Measurements from ENCODE around the gene CDYL. TPM values are rescaled to one million over a fixed set of nuclear protein-coding genes. Genes with fewer than 3 reads are reported as not detected.

The CDYL gene, protein sequence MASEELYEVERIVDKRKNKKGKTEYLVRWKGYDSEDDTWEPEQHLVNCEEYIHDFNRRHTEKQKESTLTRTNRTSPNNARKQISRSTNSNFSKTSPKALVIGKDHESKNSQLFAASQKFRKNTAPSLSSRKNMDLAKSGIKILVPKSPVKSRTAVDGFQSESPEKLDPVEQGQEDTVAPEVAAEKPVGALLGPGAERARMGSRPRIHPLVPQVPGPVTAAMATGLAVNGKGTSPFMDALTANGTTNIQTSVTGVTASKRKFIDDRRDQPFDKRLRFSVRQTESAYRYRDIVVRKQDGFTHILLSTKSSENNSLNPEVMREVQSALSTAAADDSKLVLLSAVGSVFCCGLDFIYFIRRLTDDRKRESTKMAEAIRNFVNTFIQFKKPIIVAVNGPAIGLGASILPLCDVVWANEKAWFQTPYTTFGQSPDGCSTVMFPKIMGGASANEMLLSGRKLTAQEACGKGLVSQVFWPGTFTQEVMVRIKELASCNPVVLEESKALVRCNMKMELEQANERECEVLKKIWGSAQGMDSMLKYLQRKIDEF
- 16.8 and 23.2 TPM in 2 replicates for total RNA-seq (2014; rRNA removed; shearing (Covaris generic))

DNA sequence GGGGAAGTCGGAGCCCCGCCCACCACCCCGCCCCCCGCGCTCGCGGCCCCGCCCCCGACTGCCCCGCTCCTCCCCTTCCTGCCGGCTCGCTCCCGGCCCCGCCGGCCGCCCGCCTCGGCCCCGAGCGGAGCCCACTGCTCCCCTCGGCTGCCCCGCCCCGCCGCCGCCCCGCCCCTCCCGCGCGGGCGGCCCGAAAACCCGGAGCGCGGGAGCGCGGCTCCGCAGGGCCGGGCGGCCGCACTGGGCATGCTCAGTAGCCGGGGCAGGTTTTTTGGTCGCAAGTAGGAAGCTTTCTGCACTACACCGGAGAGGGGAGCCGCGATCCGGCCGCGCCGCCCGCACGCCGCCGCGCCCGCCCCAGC, at the start of gene CDYL:
CDYL (plus strand) TSS at position 274 of the 362 bp plus-strand sequence. CDS start 380 bp downstream, outside the sequence.
- peak; percentile 85 for DNase-seq (ENCODE audit: low read depth)

DNA sequence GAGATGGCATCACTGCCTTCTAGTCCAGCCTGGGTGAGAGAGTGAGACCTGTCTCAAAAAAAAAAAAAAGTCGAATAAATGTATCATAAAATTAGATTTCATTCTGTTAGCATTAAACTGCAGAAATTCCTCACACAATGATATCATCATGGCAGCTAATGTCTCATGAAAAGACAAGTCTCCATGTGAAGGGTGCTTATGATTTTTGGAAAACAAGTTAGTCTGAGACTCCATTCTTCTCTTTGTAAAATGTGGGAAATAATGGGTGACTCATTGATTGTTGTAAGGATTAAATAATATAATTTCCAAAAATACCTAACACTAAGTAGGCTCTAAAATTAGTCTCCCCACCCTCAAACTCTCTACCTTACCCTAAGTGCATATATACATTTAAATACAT, 49.6 kb upstream of the CDYL start:
- DNase-seq (ENCODE audit: low read depth): no peak

DNA sequence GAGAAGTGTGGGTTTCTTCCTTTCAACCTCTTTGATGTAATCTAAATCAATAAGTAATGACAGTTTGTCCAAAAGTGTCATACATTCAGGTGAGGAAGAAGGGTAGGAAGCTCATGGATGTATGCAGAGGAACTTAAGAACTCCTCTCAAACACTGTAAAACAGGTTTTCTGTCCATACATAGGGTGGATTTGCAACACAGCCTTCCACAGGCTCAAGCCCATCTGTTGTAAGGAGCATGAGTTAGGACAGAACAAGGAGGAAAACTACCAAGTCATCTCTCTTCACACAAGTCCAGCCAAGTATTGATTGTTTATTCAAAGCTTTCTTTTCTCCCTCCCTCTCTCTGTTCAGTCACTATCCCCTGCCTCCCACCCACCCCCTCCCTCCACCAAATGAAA, 49.0 kb upstream of the CDYL start:
- DNase-seq (ENCODE audit: low read depth): no peak

DNA sequence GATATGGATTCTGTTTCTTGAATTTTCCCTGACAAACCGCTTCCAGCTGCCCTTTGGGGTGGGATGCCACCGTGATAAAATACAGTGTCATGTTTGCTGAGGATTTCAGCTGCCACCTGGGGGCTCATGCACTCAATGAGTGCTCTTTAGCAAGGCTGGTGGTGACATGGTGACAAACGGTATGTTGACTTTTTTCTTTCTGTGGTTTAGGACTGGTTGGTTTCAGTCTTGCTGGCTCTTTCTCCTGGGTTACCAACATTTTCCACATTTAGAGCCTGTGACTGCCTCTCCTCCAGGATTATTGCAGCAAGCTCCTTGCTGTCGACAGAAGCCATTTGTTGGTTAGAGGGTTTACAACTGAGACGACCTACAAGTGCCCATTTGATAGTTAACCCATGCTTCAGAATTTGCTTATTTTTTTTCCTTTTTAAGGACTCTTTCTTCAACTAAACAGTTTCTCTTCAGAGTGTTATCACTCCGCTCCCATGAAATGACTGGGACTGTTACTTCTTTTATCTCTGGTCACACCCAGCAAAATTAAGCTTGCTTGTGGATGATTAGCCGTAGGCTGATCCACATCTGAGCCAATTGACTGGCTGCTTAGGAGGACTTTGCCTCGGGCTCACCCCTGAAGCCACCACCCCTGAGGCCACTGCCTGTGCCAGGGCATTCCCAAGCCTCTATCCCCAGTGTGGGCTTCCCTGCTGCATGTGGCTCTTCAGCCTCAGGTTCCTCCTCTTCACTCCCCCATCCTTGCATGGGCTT, 48.4 kb upstream of the CDYL start:
- DNase-seq (ENCODE audit: low read depth): peak; percentile 55

DNA sequence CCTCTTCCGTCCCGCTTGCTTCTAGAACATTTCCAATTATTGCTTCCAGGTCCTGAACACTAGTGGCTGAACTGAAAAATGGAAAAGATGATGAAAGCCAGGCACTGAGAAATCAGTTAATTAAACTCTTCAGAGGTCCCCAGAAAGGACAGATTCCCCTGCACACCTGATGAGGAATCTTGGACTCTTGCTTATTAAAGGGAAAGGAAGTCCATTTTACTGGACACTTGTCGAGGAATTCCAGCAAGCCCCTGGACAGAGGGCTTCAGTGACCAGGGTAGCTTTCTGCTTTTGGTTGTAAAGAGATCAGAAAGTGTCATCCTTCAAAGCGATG, 47.8 kb upstream of the CDYL start:
- DNase-seq (ENCODE audit: low read depth): no peak

DNA sequence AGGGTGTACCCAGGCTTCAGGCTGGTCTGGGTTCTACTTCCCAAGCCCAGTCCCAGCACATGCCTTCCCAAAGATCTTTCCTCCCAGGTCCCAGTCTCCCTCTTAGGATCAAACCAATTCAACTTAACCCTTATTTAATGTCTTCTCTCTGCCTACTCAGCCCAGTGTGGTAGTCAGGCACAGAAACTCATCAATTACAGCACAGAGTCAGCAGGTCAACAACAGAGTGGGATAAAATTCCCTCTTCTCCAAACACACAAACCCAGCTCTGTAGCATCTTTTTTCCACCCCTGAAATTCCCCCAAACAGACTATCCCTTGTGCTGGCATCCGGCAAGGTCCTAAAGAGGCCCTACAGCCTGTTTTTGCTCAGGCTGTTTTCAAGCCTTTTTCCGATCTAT, 47.3 kb upstream of the CDYL start:
- no peak for DNase-seq (ENCODE audit: low read depth)

DNA sequence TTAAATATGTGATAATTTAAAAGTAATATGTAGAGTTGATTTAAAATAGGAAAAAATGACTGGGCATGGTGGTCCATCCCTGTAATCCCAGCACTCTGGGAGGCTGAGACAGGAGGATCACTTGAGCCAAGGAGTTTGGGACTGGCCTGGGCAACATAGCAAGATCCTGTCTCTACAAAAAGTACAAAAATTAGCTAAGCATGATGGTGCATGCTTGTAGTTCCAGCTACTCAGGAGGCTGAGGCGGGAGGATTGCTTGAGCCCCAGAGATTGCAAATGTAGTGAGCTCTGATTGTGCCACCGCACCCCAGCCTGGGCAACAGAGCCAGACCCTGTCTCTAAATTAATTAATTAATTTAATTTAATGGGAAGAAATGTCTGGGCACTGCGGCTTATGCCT, 44.2 kb upstream of the CDYL start:
- DNase-seq (ENCODE audit: low read depth): no peak

DNA sequence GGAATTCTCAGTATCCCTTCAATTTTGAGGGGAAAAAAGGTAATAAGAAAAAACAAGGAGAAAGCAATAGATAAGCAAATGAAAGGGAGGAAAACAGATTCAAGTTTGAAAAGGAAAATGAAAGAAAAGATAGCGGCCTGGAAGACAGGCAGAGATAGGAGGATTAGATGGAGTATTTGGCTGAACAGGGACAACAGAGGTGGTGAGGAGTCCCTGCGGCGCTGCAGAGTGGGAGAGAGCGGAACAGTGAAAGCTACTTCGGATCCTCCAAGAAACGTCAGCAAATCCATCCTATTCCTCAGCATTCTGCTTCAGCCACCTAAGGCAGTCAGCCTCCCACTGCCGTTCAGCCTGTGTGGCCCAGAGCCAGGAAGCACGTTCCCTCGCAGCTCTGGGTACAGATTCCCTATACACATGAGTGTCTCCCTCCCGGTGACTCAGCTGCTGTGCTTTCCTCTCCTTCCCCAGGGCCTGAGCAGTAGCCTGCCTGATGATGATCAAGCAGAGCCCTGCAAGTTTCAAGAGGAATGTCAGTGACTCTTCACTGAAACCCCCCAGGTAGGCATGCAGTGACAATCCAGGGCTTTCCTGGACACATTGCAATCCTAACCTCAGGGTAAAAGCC, 43.4 kb upstream of the CDYL start:
- peak; percentile 96 for DNase-seq (ENCODE audit: low read depth)

DNA sequence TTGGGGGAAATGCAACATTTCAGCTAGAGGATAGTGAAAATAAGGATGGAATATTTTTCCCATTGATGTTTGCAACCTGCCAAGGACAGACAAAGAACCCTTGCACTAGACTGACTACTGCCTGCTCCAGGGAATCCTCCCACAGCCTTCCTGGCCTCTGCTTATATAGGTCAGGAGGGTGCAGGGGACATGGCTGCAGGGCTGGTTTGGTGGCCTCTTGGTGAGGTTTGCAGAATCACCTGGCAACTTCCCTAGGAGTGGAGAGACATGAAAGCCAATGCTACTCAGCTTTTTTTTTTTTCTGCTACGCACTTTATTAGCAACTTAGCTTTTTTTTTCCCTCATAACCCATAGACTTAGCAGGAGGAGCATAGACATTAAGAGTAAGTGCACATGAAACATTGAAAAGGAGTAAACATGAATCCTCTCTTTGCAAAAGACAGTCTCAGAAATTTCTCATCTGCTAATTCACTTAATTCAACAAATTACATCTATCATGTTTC, 39.8 kb upstream of the CDYL start:
- DNase-seq (ENCODE audit: low read depth): no peak

DNA sequence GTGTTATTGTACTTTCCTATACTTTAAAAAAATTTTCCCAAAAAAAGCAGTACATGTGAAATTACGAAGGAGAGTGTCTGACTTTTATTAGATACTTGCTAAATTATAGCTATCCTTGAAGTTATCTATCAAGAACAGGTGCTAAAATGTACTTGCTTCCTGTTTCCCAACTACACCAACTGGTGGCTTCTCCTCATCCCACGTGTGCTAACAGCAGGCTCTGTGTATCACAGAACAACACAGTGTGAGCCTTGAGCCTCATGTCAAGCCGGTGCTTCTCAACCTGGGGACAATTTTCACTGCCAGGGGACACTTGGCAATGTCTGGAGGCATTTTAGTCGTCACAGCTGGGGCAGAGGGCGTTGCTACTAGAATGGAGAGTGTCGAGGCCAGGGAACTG, 36.2 kb upstream of the CDYL start:
- no peak for DNase-seq (ENCODE audit: low read depth)

DNA sequence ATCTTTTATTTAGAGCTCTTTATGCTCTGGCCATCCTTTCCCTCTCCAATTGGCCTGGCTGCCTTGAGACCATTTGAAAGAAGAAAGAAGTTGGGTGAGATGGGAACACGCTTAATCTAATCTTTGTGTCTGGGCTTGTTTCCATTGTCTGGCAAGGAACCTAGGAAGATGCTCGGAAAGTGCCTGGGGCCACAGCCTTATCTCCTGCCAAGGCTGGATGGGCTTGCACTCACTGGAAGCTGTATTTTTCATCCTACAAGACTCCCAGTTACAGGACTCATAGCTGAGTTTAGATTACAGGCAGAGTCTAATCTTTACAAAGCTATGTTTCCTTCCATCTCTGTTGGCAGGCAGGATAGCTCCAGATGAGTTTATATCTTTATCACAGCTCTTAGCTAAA, 33.1 kb upstream of the CDYL start:
- DNase-seq (ENCODE audit: low read depth): peak; percentile 58

DNA sequence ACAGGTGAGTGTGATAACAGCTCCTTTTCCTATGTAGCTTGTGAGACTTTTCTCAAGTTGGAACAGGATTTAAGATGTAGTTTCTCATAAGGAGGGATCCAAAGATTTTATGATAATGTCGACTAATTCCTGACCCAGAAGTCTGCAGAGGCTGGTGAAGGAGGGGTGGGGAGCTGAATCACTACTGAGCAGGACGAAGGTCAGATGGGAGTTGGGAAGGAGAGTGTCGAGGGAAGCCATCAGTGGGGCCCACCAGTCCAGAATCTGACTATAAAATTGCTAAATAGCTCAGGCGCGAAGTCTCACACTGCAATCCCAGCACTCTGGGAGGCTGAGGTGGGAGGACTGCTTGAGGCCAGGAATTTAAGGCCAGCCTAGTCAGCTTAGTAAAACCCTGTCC, 32.3 kb upstream of the CDYL start:
- no peak for DNase-seq (ENCODE audit: low read depth)

DNA sequence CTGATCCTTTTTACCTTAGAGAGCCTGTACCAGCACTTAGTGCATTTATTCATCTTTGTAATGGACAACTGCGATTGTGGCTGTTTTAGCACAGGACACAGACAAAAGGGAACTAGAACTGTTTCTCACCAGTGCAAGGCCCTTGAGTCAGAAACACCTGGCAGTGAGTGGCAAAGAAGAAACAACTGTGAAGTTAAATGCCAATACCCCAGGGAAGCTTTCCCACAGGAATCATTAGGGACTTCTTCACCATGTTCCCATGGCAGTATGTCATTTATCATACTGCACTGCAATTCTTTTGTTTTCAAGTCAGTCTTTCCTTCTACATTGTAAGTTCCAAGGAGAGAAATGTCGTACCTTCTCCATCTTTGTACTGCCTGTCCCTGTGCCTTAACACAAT, 28.6 kb upstream of the CDYL start:
- no peak for DNase-seq (ENCODE audit: low read depth)

DNA sequence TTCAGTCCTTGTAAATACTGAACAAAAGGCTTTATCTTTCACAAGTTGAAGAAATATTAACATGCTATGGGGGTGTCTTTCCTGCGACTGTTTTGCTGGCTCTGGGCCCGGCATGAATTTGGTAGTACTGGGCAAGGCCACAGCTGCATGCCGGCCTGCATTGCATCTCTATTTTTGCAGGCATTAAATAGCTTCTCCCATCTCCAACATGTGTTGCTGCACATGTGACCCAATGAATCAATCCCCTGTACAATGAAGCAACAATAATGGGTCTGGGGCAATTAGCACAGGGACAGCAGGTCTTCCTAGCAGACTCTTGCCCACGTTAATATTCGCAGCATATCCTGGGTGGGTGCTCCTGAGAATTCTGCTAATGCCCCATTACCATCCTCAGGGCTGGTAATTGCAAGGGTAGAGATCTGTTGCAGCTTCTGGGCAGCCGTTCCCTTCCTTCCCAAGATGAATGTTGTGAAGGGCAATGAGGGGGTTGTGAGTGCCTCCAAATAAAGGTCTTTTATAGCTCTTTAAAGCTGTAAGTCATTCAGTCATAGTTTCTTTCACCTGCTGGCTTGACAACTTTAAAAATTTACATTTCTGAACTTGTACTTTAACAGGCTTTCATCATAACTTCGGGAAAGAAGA, 24.3 kb upstream of the CDYL start:
- DNase-seq (ENCODE audit: low read depth): no peak

DNA sequence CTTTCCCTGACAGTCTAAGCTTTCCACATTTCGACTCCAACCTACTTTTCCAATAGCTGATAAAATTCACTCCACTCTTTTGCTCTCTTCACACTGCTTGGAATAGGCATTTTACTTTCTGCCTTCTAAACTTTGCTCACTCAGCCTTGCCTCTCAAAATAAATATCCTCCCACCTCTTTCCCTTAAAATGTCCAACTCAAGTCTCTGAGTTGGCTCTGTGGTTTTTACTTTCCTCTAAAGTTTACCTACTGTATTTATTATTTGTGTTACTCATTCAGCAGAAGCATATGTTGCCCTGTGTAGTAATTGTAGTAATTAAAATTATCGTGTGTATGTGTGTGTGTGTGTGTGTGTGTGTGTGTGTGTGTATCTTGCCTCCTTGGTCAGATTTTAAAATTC, 20.0 kb upstream of the CDYL start:
- DNase-seq (ENCODE audit: low read depth): no peak

DNA sequence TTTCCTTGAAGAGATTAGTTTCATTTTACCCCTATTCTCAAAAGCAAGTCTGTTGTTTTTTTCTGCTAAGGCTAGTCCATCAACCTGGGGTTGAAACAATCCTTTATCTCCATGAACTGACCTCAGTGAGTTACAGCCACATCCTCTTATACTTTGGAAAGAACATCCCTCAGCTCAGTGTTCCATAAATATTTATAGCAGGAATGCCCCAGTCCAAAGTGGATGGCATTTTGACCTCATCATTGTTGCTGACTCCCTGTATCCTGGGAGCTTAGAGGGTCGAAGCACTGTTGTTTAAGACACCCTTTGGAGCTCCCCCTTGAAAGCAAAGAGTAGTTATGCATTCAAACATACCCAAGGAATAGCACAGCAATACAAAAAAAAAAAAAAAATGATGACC, 16.2 kb upstream of the CDYL start:
- DNase-seq (ENCODE audit: low read depth): no peak

DNA sequence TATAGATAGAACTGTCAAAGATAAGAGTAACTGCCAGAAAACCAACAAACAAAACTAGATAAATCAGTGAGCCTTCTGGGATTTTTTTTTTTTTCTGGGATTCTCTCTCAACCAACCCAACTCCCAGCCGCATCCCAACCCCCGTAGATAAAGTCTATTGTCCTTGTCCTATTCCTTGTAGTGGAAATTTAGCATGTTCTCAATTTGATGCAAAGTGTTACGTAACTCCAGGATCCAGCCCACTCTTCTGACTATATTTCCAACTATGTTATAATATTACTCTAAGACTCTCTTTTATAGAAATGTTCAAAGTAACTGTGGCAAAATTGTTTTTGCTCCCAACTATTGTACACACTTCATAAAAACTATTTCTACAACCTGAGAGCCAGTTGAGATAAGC, 15.4 kb upstream of the CDYL start:
- DNase-seq (ENCODE audit: low read depth): no peak

DNA sequence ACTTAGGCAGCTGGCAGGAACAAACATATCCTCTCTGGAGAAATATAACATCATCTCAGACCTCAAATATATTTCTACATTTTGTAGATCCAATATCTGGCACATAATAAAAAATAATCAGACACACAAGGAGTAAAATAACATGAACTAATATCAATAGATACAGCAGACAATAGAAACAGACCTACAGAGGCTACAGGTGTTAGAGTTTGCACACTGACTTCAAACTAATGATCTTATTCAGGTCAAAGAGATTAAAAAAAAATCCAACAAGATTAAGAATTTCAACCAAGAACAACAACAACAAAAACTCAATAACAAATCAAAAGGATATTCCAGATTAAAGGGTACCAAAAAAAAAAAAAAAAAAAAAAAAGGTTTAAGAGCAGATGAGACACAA, 13.9 kb upstream of the CDYL start:
- DNase-seq (ENCODE audit: low read depth): no peak

DNA sequence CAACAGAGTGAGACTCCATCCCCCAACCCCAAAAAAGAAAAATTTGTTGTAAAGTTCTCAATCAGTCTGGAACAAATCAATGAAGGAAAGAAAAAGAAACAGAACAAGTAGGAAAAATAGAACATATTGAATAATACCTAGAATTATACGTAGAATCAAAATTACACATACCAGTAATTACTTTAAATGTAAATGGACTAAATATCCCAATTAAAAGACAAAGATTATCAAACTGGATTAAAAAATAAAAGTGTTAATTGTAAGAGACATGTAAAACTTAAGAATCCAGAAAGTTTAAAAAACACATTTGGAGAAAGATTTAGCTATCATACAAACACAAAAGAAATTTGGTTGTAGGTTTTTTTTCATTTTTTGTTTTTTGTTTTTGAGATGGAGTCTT, 12.3 kb upstream of the CDYL start:
- no peak for DNase-seq (ENCODE audit: low read depth)

DNA sequence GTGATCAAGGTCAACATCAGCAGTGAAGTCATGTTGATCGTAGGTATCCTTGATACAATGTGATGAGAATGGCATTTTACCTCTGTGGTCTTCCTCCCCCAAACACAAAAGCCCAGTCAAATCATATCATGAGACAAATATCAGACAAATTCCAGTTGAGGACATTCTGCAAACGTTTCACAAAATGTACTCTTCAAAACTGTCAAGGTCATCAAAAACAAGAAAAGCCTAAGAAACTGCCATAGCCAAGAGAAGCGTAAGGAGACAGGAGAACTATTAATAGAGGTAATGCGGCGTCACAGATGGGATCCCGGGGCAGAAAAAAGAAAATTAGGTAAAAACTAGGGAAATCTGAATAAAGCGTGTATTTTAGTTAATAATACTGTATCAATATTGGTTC, 7.4 kb upstream of the CDYL start:
- DNase-seq (ENCODE audit: low read depth): no peak

DNA sequence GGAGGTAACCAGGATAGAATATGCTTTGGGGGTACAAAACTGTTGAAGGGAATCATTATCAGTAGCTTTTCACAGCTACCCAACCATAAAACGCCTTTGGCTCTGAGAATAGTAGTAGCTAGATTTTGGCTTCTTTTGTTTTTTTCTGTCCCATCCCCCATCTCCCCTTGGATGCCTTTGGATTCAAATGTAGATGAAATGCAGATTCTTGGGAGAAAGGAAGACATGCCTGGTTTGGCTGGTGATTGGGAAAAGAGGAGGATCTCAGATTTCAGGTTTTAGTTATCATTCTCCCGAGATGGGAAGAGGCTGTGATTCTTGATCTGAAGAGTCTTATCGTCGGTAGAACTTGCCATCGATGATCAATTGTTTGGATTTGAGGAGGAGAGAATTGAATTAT, 3.5 kb upstream of the CDYL start:
- DNase-seq (ENCODE audit: low read depth): no peak

DNA sequence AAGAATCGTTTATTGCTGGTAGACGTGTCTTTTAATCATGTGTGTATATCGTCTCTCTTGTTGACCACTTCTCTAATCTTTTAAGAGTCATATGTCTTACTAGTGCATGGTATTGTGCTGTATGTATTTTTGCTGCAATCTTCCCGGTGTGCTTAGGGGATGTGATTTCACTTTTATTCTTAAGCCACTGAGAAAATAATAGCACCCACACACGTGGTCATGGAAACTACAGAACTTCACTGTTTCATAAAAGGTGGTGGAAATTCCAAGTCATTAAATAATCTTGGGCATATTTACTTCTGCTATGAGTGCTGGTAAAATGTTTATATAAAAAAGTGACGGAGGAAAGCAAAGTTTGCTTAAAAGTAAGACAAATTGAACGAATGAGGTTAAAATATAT, 3.0 kb upstream of the CDYL start:
- DNase-seq (ENCODE audit: low read depth): no peak
